ENCODE measurements around the gene VWA5B1. TPM values are rescaled to one million over a fixed set of nuclear protein-coding genes. Genes with fewer than 3 reads are reported as not detected.
"Not testable (repeated sequence)": the region's sequence is repeated elsewhere in the genome, so short reads cannot be mapped to it uniquely, and the experiment has no call there.

The VWA5B1 gene
- total RNA-seq, 4 donors from 2014 or later, result not detected

DNA sequence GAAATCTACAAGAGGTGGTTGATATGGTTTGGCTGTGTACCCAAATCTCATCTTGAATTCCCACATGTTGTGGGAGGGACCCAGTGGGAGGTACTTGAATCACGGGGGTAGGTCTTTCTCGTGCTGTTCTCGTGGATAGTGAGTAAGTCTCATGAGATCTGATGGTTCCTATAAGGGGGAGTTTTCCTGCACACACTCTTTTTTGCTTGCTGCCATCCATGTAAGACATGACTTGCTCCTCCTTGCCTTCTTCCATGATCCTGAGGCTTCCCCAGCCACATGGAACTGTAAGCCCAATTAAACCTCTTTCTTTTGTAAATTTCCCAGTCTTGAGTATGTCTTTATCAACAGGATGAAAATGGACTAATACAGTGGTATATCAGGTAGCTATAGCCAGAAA lies 5.2 kb upstream of the VWA5B1 start:
- peaks cover 0 to 12% (median 0%) of the 10 kb centered on the region in 4 donors for H3K9me3 ChIP-seq
- TF ChIP-seq POLR2A (IDR thresholded peaks at IDR 0.05) (no peak), EP300 (IDR thresholded peaks at IDR 0.05) (no peak)
- TF ChIP-seq, protein P1, sequence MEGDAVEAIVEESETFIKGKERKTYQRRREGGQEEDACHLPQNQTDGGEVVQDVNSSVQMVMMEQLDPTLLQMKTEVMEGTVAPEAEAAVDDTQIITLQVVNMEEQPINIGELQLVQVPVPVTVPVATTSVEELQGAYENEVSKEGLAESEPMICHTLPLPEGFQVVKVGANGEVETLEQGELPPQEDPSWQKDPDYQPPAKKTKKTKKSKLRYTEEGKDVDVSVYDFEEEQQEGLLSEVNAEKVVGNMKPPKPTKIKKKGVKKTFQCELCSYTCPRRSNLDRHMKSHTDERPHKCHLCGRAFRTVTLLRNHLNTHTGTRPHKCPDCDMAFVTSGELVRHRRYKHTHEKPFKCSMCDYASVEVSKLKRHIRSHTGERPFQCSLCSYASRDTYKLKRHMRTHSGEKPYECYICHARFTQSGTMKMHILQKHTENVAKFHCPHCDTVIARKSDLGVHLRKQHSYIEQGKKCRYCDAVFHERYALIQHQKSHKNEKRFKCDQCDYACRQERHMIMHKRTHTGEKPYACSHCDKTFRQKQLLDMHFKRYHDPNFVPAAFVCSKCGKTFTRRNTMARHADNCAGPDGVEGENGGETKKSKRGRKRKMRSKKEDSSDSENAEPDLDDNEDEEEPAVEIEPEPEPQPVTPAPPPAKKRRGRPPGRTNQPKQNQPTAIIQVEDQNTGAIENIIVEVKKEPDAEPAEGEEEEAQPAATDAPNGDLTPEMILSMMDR (IDR thresholded peaks at IDR 0.05), result no peak
- H3K4me1 ChIP-seq, result no peaks in the 10 kb centered on the region
- WGBS, 2 donors, result 66 to 68% methylated on average over 3 of the region's 3 CpGs
- no peak overlapping the region for H3K27ac ChIP-seq
- H3K27me3 ChIP-seq, result peaks cover 0 to 19% of the 10 kb centered on the region in 2 donors
- H3K4me3 ChIP-seq, result no peak overlapping the region
- DNase-seq (ENCODE audit: low spot score in 2 of 2), result no peak
- no peaks in the 10 kb centered on the region for H3K36me3 ChIP-seq

DNA sequence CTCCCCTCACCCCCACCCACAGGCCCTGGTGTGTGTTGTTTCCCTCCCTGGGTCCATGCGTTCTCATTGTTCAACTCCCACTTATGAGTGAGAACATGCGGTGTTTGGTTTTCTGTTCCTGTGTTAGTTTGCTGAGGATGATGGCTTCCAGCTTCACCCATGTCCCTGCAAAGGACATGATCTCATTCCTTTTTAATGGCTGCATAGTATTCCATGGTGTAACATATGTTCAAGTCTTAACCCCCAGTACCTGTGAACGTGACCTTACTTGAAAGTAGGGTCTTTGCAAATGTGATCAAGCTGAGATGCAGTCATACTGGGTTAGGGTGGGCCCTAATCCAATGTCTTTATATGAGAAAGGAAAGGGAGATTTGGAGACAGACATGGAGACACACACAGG lies 3.0 kb upstream of the VWA5B1 start:
- H3K4me1 ChIP-seq; H3K36me3 ChIP-seq; H3K4me3 ChIP-seq; DNase-seq (ENCODE audit: low spot score in 2 of 2); H3K27ac ChIP-seq: not testable (repeated sequence)
- WGBS, 2 donors, result 72 to 80% methylated on average over 3 of the region's 3 CpGs
- H3K9me3 ChIP-seq, result peaks cover 0 to 12% (median 0%) of the 10 kb centered on the region in 4 donors
- H3K27me3 ChIP-seq, result peaks cover 0 to 41% of the 10 kb centered on the region in 2 donors

DNA sequence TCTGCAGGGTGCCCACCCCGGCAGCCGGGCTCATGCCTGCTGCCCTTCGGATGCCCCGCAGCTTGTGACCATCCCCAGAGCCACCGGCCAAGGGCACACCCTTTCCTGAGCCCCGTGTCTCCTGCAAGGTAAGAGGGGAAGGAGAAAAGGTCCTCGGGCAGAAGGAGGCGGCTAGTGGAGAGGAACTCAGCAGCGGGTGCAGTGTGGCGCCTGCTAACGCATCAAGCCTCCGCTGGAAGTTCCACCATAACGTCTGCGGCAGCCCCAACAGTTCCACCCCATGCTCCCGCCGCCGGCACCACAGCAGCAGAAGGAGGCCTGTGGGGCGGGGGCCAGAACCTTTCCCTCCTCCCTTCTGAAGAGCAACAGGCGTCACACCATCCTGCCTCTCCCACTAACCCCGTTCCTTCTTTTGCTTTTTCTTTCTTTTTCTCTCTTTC lies 990 bp downstream of the VWA5B1 start:
- Histone ChIP-seq H3K4me3 (no peak overlapping the region), H3K4me1 (peaks cover 0 to 3% (median 0%) of the 10 kb centered on the region in 4 donors), H3K27me3 (peaks cover 0 to 49% of the 10 kb centered on the region in 2 donors), H3K9me3 (no peaks in the 10 kb centered on the region), H3K36me3 (no peaks in the 10 kb centered on the region), H3K27ac (no peak overlapping the region)
- 3 to 5% methylated on average over 14 to 20 of the region's 20 CpGs for WGBS, 2 donors
- TF ChIP-seq, protein P1 (IDR thresholded peaks at IDR 0.05), result no peak
- TF ChIP-seq EP300 (IDR thresholded peaks at IDR 0.05) (no peak), POLR2A (IDR thresholded peaks at IDR 0.05) (no peak)
- DNase-seq (ENCODE audit: low spot score in 2 of 2), result no peak

DNA sequence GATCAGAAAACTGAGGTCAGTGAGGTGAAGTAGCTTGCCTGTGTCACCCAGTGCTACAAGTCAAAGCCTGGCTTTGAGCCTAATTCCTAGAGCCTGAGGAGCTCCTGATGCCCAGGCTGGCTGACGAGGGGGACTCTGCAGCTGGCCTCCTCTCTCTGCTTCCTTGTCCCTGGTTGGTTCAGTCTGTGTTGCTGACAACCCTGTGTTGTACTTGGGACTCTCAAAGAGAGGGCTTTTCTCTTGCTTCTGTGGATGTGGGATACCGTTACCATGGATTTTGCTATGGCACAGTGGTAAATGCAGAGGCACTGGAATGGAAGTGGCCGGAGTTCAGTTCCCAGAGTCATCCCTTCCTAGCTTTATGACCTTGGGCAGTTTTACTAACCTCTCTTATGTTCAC lies 8.0 kb downstream of the VWA5B1 start:
- Histone ChIP-seq H3K27me3 (no peaks in the 10 kb centered on the region), H3K27ac (no peak overlapping the region), H3K9me3 (no peaks in the 10 kb centered on the region), H3K4me1 (no peaks in the 10 kb centered on the region), H3K36me3 (no peaks in the 10 kb centered on the region), H3K4me3 (no peak overlapping the region)
- TF ChIP-seq EP300 (IDR thresholded peaks at IDR 0.05) (no peak), POLR2A (IDR thresholded peaks at IDR 0.05) (no peak)
- TF ChIP-seq, protein P1 (IDR thresholded peaks at IDR 0.05), result no peak
- DNase-seq (ENCODE audit: low spot score in 2 of 2), result no peak
- 56 to 74% methylated on average over 3 of the region's 3 CpGs for WGBS, 2 donors

DNA sequence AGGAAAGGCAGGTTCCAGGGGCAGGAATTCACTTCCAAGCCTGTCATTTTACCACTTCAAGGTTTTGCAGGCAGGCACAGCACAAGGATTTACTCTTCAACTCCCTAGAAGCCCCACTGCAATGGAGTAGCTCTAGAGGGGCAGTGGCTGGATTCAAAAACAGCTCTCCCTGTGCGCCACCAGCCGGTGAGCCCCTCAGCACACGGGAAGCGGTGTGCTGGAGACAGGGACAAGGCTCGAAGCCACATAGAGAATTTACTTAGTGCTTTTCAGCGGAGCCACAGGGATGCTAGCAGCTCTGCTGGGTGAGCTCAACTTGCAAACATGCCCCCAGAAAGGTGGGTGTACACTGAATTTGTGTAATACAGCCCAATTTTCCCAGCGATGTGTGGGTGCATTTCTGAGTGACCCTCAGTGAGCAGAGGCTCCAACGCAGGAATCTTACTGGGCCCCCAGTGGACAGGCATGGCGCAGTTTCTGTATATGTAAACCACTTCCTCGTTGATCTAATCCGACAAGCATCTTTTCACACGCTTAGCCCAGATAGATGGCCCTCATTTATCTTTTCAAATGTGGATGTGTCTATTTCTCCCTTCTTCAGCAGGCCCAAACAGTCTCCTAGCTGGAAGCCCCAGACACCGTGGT lies 10.9 kb downstream of the VWA5B1 start:
- 70 to 71% methylated on average over 13 of the region's 13 CpGs for WGBS, 2 donors
- Histone ChIP-seq H3K9me3 (no peaks in the 10 kb centered on the region), H3K4me3 (no peak overlapping the region), H3K36me3 (no peaks in the 10 kb centered on the region), H3K4me1 (no peaks in the 10 kb centered on the region), H3K27me3 (no peaks in the 10 kb centered on the region), H3K27ac (no peak overlapping the region)
- no peak for TF ChIP-seq EP300 (IDR thresholded peaks at IDR 0.05)
- TF ChIP-seq POLR2A (IDR thresholded peaks at IDR 0.05), result no peak
- TF ChIP-seq, protein P1 (IDR thresholded peaks at IDR 0.05), result no peak
- DNase-seq (ENCODE audit: low spot score in 2 of 2), result no peak

Data from tibial nerve (tissue), 4 donors.